ENCODE measurements around the gene LCORL. TPM values are rescaled to one million over a fixed set of nuclear protein-coding genes. Genes with fewer than 3 reads are reported as not detected.

LCORL gene
- total RNA-seq, 1 experiment from 2014 or later, result 15.5 TPM

DNA sequence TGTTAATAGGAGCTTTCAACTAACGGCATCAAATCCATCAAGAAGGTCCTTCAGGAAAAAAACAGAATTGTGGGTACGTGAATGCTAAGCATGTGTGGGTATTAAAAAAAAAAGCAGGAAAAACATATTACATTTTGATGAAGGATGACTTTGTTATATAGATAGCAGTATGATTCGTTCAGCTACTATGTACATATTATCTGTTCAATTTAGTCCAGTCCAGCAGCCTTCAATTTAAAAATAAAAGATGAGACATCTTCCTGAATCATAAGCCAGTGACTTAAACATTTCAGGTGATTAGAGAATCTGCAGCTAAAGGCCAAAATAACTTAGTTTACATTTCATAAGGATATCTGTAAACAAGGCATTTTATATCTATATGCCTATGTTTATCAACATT, 63.4 kb downstream of the LCORL start:
- Histone ChIP-seq H4K91ac (ENCODE audit: insufficient read length, low read depth, low read length) (no peak overlapping the region), H3K23ac (ENCODE audit: insufficient read length, low read depth, low read length) (no peak overlapping the region), H3K9ac (ENCODE audit: extremely low read depth, insufficient read length, low read length) (no peak overlapping the region), H4K8ac (replicated peaks; ENCODE audit: insufficient read length, low read depth, low read length) (no peak overlapping the region), H2AFZ (ENCODE audit: low read length) (no peak overlapping the region), H3K4me1 (ENCODE audit: insufficient read depth, low read length) (no peaks in the 10 kb centered on the region), H2BK120ac (ENCODE audit: low read depth, low read length, poor library complexity, severe bottlenecking) (no peak overlapping the region), H3T11ph (ENCODE audit: low read length) (no peak overlapping the region), H3K14ac (ENCODE audit: insufficient read depth, low read length) (no peak overlapping the region), H2AK5ac (ENCODE audit: insufficient read length, low read length) (no peak overlapping the region), H3K79me1 (ENCODE audit: insufficient read depth, low read depth, low read length, poor library complexity, severe bottlenecking) (no peaks in the 10 kb centered on the region), H3K56ac (ENCODE audit: insufficient read length, low read depth, low read length) (no peak overlapping the region), H3K4me2 (ENCODE audit: insufficient read depth, insufficient read length, low read length) (no peak overlapping the region), H2BK15ac (ENCODE audit: low read depth, low read length) (no peak overlapping the region), H2BK20ac (ENCODE audit: low read depth, low read length, poor library complexity, severe bottlenecking) (no peak overlapping the region), H3K4ac (ENCODE audit: low read depth, low read length) (no peak overlapping the region), H3K9me3 (ENCODE audit: control insufficient read depth, low read depth, low read length) (no peaks in the 10 kb centered on the region), H3K27ac (ENCODE audit: insufficient read length, low read depth, low read length) (no peak overlapping the region), H4K20me1 (ENCODE audit: control insufficient read depth, insufficient read depth, insufficient read length) (no peaks in the 10 kb centered on the region), H3K79me2 (ENCODE audit: insufficient read depth, low read length) (no peaks in the 10 kb centered on the region), H4K5ac (ENCODE audit: insufficient read length, low read depth, low read length) (no peak overlapping the region), H3K23me2 (ENCODE audit: insufficient read length, low read depth, low read length, poor library complexity, severe bottlenecking) (no peaks in the 10 kb centered on the region), H3K27me3 (ENCODE audit: insufficient read depth, low read length) (no peaks in the 10 kb centered on the region), H2BK12ac (ENCODE audit: insufficient read length, low read depth, low read length) (no peak overlapping the region), H3K18ac (ENCODE audit: insufficient read length, low read depth, low read length) (no peak overlapping the region), H2BK5ac (ENCODE audit: insufficient read length, low read length) (no peak overlapping the region)
- Mint-ChIP-seq H3K27me3 (ENCODE audit: low read depth) (no peaks in the 10 kb centered on the region), H3K36me3 (ENCODE audit: insufficient read depth in 1 of 3, low read depth in 3 of 3) (peaks cover 26 to 46% (median 28%) of the 10 kb centered on the region in 3 experiments), H3K4me3 (no peak overlapping the region), H3K9me3 (no peaks in the 10 kb centered on the region), H3K4me1 (peaks cover 3 to 7% of the 10 kb centered on the region in 2 experiments; a peak in 3 of 4 replicates), H3K27ac (no peak overlapping the region)
- WGBS (ENCODE audit: extremely low coverage, insufficient read length, low lambda C conversion rate), result no CpG with 5 or more reads among the region's 3 CpGs
- DNase-seq, result no peak
- TF ChIP-seq, protein P1, sequence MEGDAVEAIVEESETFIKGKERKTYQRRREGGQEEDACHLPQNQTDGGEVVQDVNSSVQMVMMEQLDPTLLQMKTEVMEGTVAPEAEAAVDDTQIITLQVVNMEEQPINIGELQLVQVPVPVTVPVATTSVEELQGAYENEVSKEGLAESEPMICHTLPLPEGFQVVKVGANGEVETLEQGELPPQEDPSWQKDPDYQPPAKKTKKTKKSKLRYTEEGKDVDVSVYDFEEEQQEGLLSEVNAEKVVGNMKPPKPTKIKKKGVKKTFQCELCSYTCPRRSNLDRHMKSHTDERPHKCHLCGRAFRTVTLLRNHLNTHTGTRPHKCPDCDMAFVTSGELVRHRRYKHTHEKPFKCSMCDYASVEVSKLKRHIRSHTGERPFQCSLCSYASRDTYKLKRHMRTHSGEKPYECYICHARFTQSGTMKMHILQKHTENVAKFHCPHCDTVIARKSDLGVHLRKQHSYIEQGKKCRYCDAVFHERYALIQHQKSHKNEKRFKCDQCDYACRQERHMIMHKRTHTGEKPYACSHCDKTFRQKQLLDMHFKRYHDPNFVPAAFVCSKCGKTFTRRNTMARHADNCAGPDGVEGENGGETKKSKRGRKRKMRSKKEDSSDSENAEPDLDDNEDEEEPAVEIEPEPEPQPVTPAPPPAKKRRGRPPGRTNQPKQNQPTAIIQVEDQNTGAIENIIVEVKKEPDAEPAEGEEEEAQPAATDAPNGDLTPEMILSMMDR (conservative IDR thresholded peaks at IDR 0.05), result no peak

Measured in H9 (cell line).